H1 (cell line): ENCODE measurements around the gene RIMS1. TPM values are rescaled to one million over a fixed set of nuclear protein-coding genes. Genes with fewer than 3 reads are reported as not detected.

Experiments used
- CTCF ChIA-PET: fragments of 300-600 bp; sonication (Branson Sonifier 250); formaldehyde crosslinking; loops from one replicate; lab custom pipeline; 2021; ENCODE audit not compliant: partially characterized antibody; lab: Charles Lee
- POLR2A ChIA-PET: fragments of 300-600 bp; sonication (Branson Sonifier 250); formaldehyde crosslinking; loops from one replicate; lab custom pipeline; 2021; ENCODE audit warnings: inconsistent platforms; ENCODE audit not compliant: partially characterized antibody; lab: Charles Lee
- DNase-seq, 2 experiments: peaks; one replicate each; pipeline versions ENCODE4 v3.0.0 to v3.0.0-alpha.2; 2010 to 2022; ENCODE audit warnings: low spot score in 2 of 2, low read depth in 1 of 2, mixed read lengths in 1 of 2
- FAIRE-seq: peaks from 2 replicates; lab custom pipeline; 2011; peaks lifted over from hg19 to GRCh38; lab: Jason Lieb, UNC
- H2AFZ ChIP-seq: 2 replicates; pipeline ENCODE4 v1.8.1; 2012; ENCODE audit warnings: low read length, inconsistent platforms
- H2AK5ac ChIP-seq: 2 replicates; pipeline ENCODE4 v1.6.1; 2013; ENCODE audit warnings: low read depth, low read length
- H2BK120ac ChIP-seq: replicated peaks from 2 replicates; pipeline ENCODE3; 2013; ENCODE audit warnings: low read depth, low read length, inconsistent platforms
- H2BK12ac ChIP-seq: 2 replicates; pipeline ENCODE4 v1.6.1; 2013; ENCODE audit warnings: low read depth, low read length
- H2BK15ac ChIP-seq: 2 replicates; pipeline ENCODE4 v1.6.1; 2013; ENCODE audit warnings: low read length
- H2BK20ac ChIP-seq: 2 replicates; pipeline ENCODE4 v1.6.1; 2013; ENCODE audit warnings: low read length
- H2BK5ac ChIP-seq: 2 replicates; pipeline ENCODE4 v1.6.1; 2013; ENCODE audit warnings: low read depth, low read length
- H3K14ac ChIP-seq: 2 replicates; pipeline ENCODE4 v1.6.1; 2013; ENCODE audit warnings: inconsistent platforms; ENCODE audit not compliant: insufficient read length
- H3K18ac ChIP-seq: 2 replicates; pipeline ENCODE4 v1.6.1; 2013; ENCODE audit warnings: low read length; ENCODE audit errors: extremely low read depth
- H3K23ac ChIP-seq: 2 replicates; pipeline ENCODE4 v1.6.1; 2013; ENCODE audit warnings: inconsistent platforms; ENCODE audit not compliant: insufficient read length
- H3K23me2 ChIP-seq: 2 replicates; pipeline ENCODE4 v1.6.1; 2013; ENCODE audit warnings: low read depth, low read length
- H3K27ac ChIP-seq: 2 replicates; pipeline ENCODE4 v1.6.1; 2011; ENCODE audit warnings: low read depth, low read length, inconsistent platforms
- H3K27me3 ChIP-seq, 4 experiments: replicated peaks in 1 of 4; 1 replicate in 1 of 4; 2 replicates in 3 of 4; pipeline versions ENCODE4 v1.6.1 to v1.8.1; 2011 to 2013; ENCODE audit warnings: low read length in 3 of 4, mild to moderate bottlenecking in 3 of 4, inconsistent platforms in 2 of 4, mixed read lengths in 2 of 4, moderate library complexity in 1 of 4; ENCODE audit not compliant: control insufficient read depth in 3 of 4, insufficient read depth in 3 of 4; ENCODE audit errors: extremely low read depth in 1 of 4
- H3K36me3 ChIP-seq, 4 experiments: 2 replicates each; pipeline versions ENCODE4 v1.6.1 to v1.8.1; 2011 to 2013; ENCODE audit warnings: mild to moderate bottlenecking in 4 of 4, low read length in 3 of 4, moderate library complexity in 2 of 4, control low read depth in 1 of 4, inconsistent platforms in 1 of 4; ENCODE audit not compliant: insufficient read depth in 4 of 4, control insufficient read depth in 2 of 4
- H3K4ac ChIP-seq: replicated peaks from 2 replicates; pipeline ENCODE3; 2013; ENCODE audit warnings: low read length, low read depth, mixed read lengths, inconsistent platforms; ENCODE audit not compliant: insufficient read length
- H3K4me1 ChIP-seq, 4 experiments: replicated peaks in 1 of 4; 1 replicate in 1 of 4; 2 replicates in 3 of 4; pipeline versions ENCODE4 v1.6.1 to v1.8.1; 2011 to 2013; ENCODE audit warnings: low read length in 3 of 4, inconsistent platforms in 2 of 4, mixed read lengths in 1 of 4; ENCODE audit not compliant: insufficient read depth in 4 of 4, control insufficient read depth in 3 of 4
- H3K4me2 ChIP-seq, 2 experiments: 2 replicates each; pipeline versions ENCODE4 v1.6.1 to v1.8.1; 2011 to 2013; ENCODE audit warnings: low read depth in 2 of 2, low read length in 2 of 2, control low read depth in 1 of 2, inconsistent platforms in 1 of 2, mild to moderate bottlenecking in 1 of 2; ENCODE audit not compliant: insufficient read depth in 1 of 2
- H3K4me3 ChIP-seq, 4 experiments: fragments of 200-600, 300-600 bp in 1 of 4; sonication (generic), shearing (Covaris generic), sonication (Bioruptor Twin) in 1 of 4; 2 replicates each; pipeline versions ENCODE4 v1.5.1 to v1.8.1; 2011 to 2016; ENCODE audit warnings: low read length in 4 of 4, low read depth in 3 of 4, control low read depth in 2 of 4, inconsistent platforms in 2 of 4, mild to moderate bottlenecking in 2 of 4, mixed read lengths in 1 of 4, moderate library complexity in 1 of 4; ENCODE audit not compliant: insufficient read depth in 2 of 4; ENCODE audit errors: extremely low read depth in 1 of 4
- H3K56ac ChIP-seq: replicated peaks from 2 replicates; pipeline ENCODE3; 2013; ENCODE audit warnings: low read depth, mild to moderate bottlenecking, mixed read lengths, low read length, inconsistent platforms; ENCODE audit not compliant: insufficient read length
- H3K79me1 ChIP-seq: 2 replicates; pipeline ENCODE4 v1.6.1; 2013; ENCODE audit warnings: low read depth, low read length, control low read depth
- H3K79me2 ChIP-seq, 2 experiments: 2 replicates each; pipeline versions ENCODE4 v1.6.1 to v1.8.1; 2012 to 2013; ENCODE audit warnings: low read length in 2 of 2, mild to moderate bottlenecking in 2 of 2, inconsistent platforms in 1 of 2; ENCODE audit not compliant: insufficient read depth in 2 of 2, control insufficient read depth in 1 of 2
- H3K9ac ChIP-seq, 4 experiments: replicated peaks in 1 of 4; 1 replicate in 1 of 4; 2 replicates in 3 of 4; pipeline versions ENCODE4 v1.6.1 to v1.8.1; 2011 to 2013; ENCODE audit warnings: low read depth in 3 of 4, low read length in 3 of 4, control low read depth in 2 of 4, mild to moderate bottlenecking in 2 of 4, moderate library complexity in 2 of 4, inconsistent platforms in 1 of 4; ENCODE audit errors: extremely low read depth in 1 of 4
- H3K9me3 ChIP-seq, 2 experiments: 2 replicates each; pipeline versions ENCODE4 v1.6.1 to v1.8.1; 2012 to 2013; ENCODE audit warnings: mild to moderate bottlenecking in 2 of 2, moderate library complexity in 2 of 2, control low read depth in 1 of 2, inconsistent platforms in 1 of 2, low read depth in 1 of 2, low read length in 1 of 2, mixed read lengths in 1 of 2; ENCODE audit not compliant: insufficient read depth in 2 of 2
- H4K20me1 ChIP-seq, 2 experiments: replicated peaks in 1 of 2; 2 replicates each; pipeline versions ENCODE3 to v1.8.1; 2011 to 2013; ENCODE audit warnings: inconsistent platforms in 2 of 2, low read length in 2 of 2, mild to moderate bottlenecking in 1 of 2; ENCODE audit not compliant: insufficient read depth in 2 of 2, control insufficient read depth in 1 of 2
- H4K5ac ChIP-seq: 2 replicates; pipeline ENCODE4 v1.6.1; 2013; ENCODE audit warnings: low read length, low read depth, mixed read lengths, inconsistent platforms; ENCODE audit not compliant: insufficient read length
- H4K8ac ChIP-seq: 2 replicates; pipeline ENCODE4 v1.8.0; 2013; ENCODE audit warnings: mild to moderate bottlenecking, moderate library complexity, low read length, inconsistent platforms; ENCODE audit not compliant: insufficient read depth; ENCODE audit errors: extremely low read depth
- H4K91ac ChIP-seq: replicated peaks from 2 replicates; pipeline ENCODE3; 2013; ENCODE audit warnings: low read length, mixed read lengths, inconsistent platforms; ENCODE audit not compliant: insufficient read length
- ASH2L ChIP-seq: fragments of 200-600, 300-600 bp; sonication (generic); IDR thresholded peaks from one replicate; pipeline ENCODE4 v1.7.1; 2017; ENCODE audit warnings: low read length
- CREB1 ChIP-seq: IDR thresholded peaks from 2 replicates; pipeline ENCODE4 v1.6.1; 2012; ENCODE audit warnings: inconsistent platforms
- CTBP2 ChIP-seq: IDR thresholded peaks from 2 replicates; pipeline ENCODE4 v1.7.0; 2011; ENCODE audit warnings: borderline replicate concordance, mild to moderate bottlenecking, moderate library complexity, mixed read lengths, low read length; ENCODE audit not compliant: insufficient read depth, insufficient read length
- EZH2 ChIP-seq: fragments of 200-600 bp; sonication (generic); IDR thresholded peaks from 2 replicates; pipeline ENCODE4 v1.7.1; 2012; ENCODE audit warnings: low read depth, mild to moderate bottlenecking, moderate library complexity, low read length, inconsistent platforms; ENCODE audit not compliant: severe bottlenecking
- KDM1A ChIP-seq: fragments of 200-600, 300-600 bp; sonication (generic); IDR thresholded peaks from 2 replicates; pipeline ENCODE4 v1.7.1; 2016; ENCODE audit warnings: mild to moderate bottlenecking, low read length, borderline replicate concordance
- MAFK ChIP-seq: IDR thresholded peaks from 2 replicates; pipeline ENCODE4 v1.6.1; 2012; ENCODE audit warnings: low read depth, mild to moderate bottlenecking, improper control_type of control experiment, low read length
- POLR2AphosphoS5 ChIP-seq: IDR thresholded peaks from 2 replicates; pipeline ENCODE4 v1.6.1; 2011; ENCODE audit warnings: low read depth, low read length
- RFX5 ChIP-seq: IDR thresholded peaks from 2 replicates; pipeline ENCODE4 v1.6.1; 2011; ENCODE audit warnings: low read depth, low read length, improper control_type of control experiment, borderline replicate concordance
- SRF ChIP-seq: IDR thresholded peaks from 2 replicates; pipeline ENCODE4 v1.6.1; 2011; ENCODE audit warnings: mild to moderate bottlenecking, low read depth, low read length, moderate library complexity
- TCF12 ChIP-seq: IDR thresholded peaks from 2 replicates; pipeline ENCODE4 v1.6.1; 2011; ENCODE audit warnings: low read depth, mild to moderate bottlenecking, low read length
- WGBS, 2 experiments: shearing (Covaris generic) in 1 of 2; methylation state at CpG; one replicate each; pipeline versions ENCODE4 v1.1.6 to v1.1.7; 2013 to 2015; ENCODE audit warnings: low lambda C conversion rate in 2 of 2, mixed read lengths in 2 of 2, inconsistent platforms in 1 of 2, low coverage in 1 of 2, missing lambda C conversion rate in 1 of 2; ENCODE audit not compliant: insufficient replicate concordance in 2 of 2, insufficient coverage in 1 of 2, insufficient read length in 1 of 2; ENCODE audit errors: extremely low coverage in 1 of 2, missing lambda C conversion rate in 1 of 2; 5-methylcytosine and 5-hydroxymethylcytosine counted together
- polyA plus RNA-seq, 7 experiments: library from polyadenylated mRNA; depleted of rRNA in 3 of 7; stranded (reverse) in 5 of 7; unstranded in 2 of 7; fragments of >200 nt in 5 of 7; fragments of 200-250 nt in 2 of 7; gene quantifications; 1 replicate in 5 of 7; 2 replicates in 1 of 7; 4 replicates in 1 of 7; pipeline versions ENCODE4 v1.2.1 to v1.2.3, GENCODE V29; 2011 to 2013; ENCODE audit warnings: missing spikeins in 2 of 7, mixed read lengths in 2 of 7
- total RNA-seq: library from RNA; stranded (reverse); fragmentation: NEBNext Ultra II Directional; extraction: Animal tissue kit (Norgen Biotek cat#: 25700); gene quantifications from 2 replicates; pipeline ENCODE4 v1.2.1, GENCODE V29; 2021
- TF ChIP-seq, protein P1 (sequence below), 3 experiments: IDR thresholded peaks; 1 replicate in 2 of 3; 2 replicates in 1 of 3; pipeline versions ENCODE4 v1.5.1 to v1.6.1; 2011; ENCODE audit warnings: low read length in 3 of 3, mild to moderate bottlenecking in 3 of 3, inconsistent platforms in 2 of 3, low read depth in 1 of 3, moderate library complexity in 1 of 3; ENCODE audit not compliant: insufficient read depth in 1 of 3; ENCODE audit errors: control extremely low read depth in 1 of 3
- TF ChIP-seq, protein P2 (sequence below): IDR thresholded peaks from 2 replicates; pipeline ENCODE4 v1.6.1; 2012; ENCODE audit warnings: inconsistent platforms

RIMS1 gene
- total and polyA plus RNA-seq, 2 of the 8 experiments (the other 6 are each of a cell fraction or from before 2014, with no cell fraction given), result 0.63 to 2.3 TPM

DNA sequence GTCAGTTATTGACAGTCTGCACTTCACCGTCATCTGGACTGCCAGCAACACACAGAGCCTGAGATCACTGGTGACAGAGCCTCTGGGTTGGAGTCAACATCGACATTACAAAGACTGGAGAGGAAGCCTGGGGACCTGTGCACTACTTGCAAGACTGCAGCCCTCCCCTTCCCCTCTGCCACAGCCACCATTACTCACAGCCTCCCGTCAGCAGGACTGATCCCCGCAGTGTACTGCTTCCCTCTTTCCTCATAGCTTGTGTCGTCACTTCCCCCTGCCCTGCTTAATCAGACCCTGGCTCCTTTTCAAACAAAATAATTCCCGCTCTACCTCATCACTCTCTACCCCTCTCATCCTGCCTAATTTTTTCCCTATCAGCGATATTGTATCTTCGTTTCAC, 500.0 kb downstream of the RIMS1 start:
- no peak overlapping the region for H2AFZ ChIP-seq
- TF ChIP-seq SRF (no peak), TCF12 (no peak), CREB1 (no peak), EZH2 (no peak), MAFK (no peak), POLR2AphosphoS5 (no peak), ASH2L (no peak), CTBP2 (no peak), KDM1A (no peak), RFX5 (no peak)
- TF ChIP-seq, protein P1, sequence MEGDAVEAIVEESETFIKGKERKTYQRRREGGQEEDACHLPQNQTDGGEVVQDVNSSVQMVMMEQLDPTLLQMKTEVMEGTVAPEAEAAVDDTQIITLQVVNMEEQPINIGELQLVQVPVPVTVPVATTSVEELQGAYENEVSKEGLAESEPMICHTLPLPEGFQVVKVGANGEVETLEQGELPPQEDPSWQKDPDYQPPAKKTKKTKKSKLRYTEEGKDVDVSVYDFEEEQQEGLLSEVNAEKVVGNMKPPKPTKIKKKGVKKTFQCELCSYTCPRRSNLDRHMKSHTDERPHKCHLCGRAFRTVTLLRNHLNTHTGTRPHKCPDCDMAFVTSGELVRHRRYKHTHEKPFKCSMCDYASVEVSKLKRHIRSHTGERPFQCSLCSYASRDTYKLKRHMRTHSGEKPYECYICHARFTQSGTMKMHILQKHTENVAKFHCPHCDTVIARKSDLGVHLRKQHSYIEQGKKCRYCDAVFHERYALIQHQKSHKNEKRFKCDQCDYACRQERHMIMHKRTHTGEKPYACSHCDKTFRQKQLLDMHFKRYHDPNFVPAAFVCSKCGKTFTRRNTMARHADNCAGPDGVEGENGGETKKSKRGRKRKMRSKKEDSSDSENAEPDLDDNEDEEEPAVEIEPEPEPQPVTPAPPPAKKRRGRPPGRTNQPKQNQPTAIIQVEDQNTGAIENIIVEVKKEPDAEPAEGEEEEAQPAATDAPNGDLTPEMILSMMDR (IDR thresholded peaks at IDR 0.05; ENCODE audit: control extremely low read depth in 1 of 3, insufficient read depth in 1 of 3, low read depth in 1 of 3, low read length in 3 of 3), result no peak
- TF ChIP-seq, protein P2, sequence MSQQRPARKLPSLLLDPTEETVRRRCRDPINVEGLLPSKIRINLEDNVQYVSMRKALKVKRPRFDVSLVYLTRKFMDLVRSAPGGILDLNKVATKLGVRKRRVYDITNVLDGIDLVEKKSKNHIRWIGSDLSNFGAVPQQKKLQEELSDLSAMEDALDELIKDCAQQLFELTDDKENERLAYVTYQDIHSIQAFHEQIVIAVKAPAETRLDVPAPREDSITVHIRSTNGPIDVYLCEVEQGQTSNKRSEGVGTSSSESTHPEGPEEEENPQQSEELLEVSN, result no peak

More for the DNA sequence above, 500.0 kb downstream of the RIMS1 start:
- Histone ChIP-seq H4K20me1 (no peaks in the 10 kb centered on the region), H3K9ac (no peak overlapping the region), H3K23ac (no peak overlapping the region), H3K9me3 (no peaks in the 10 kb centered on the region), H3K27ac (no peak overlapping the region), H2BK120ac (no peak overlapping the region), H4K5ac (no peak overlapping the region), H3K79me2 (no peaks in the 10 kb centered on the region), H3K4me2 (no peak overlapping the region), H3K4me1 (no peaks in the 10 kb centered on the region; a peak in 1 of 7 replicates), H3K18ac (no peak overlapping the region), H3K56ac (no peak overlapping the region), H4K8ac (no peak overlapping the region), H3K23me2 (no peaks in the 10 kb centered on the region), H2BK20ac (no peak overlapping the region), H3K36me3 (no peaks in the 10 kb centered on the region), H2BK15ac (no peak overlapping the region), H3K4ac (no peak overlapping the region), H3K79me1 (no peaks in the 10 kb centered on the region), H3K14ac (no peak overlapping the region), H4K91ac (no peak overlapping the region), H2BK5ac (no peak overlapping the region), H2AK5ac (no peak overlapping the region), H3K27me3 (no peaks in the 10 kb centered on the region), H2BK12ac (no peak overlapping the region), H3K4me3 (no peak overlapping the region)
- CTCF ChIA-PET, result no interaction called here
- POLR2A ChIA-PET, result no interaction called here
- 89 to 100% methylated on average over 2 to 8 of the region's 8 CpGs for WGBS, 2 experiments
- FAIRE-seq (no peak), DNase-seq (no peak)
